Activated naive CD8-positive, alpha-beta T cell treated with anti-CD3 and anti-CD28 coated beads, Interleukin-2, amount 50 U/mL, for 24 hours (primary cell): ENCODE data around the gene SLC9A9.

Source experiments
- ATAC-seq: fragments of 150-1000 bp; cut with Tn5 transposase; one replicate; pipeline ENCODE4 v1.10.0; 2021
- DNase-seq: peaks from one replicate; pipeline ENCODE4 v3.0.0; 2021
- H3K27ac Mint-ChIP-seq: one replicate; pipeline ENCODE4 v1.8.0; 2021; ENCODE audit warnings: mild to moderate bottlenecking, mixed read lengths
- H3K27me3 Mint-ChIP-seq: one replicate; pipeline ENCODE4 v1.8.0; 2021; ENCODE audit warnings: mixed read lengths
- H3K36me3 Mint-ChIP-seq: one replicate; pipeline ENCODE4 v1.8.0; 2021; ENCODE audit warnings: low read depth, mixed read lengths
- H3K4me1 Mint-ChIP-seq: one replicate; pipeline ENCODE4 v1.8.0; 2021; ENCODE audit warnings: mixed read lengths
- H3K4me3 Mint-ChIP-seq: one replicate; pipeline ENCODE4 v1.8.0; 2021; ENCODE audit warnings: mild to moderate bottlenecking, moderate library complexity, mixed read lengths
- H3K9me3 Mint-ChIP-seq: one replicate; pipeline ENCODE4 v1.8.0; 2021; ENCODE audit warnings: mixed read lengths

SLC9A9 gene

DNA sequence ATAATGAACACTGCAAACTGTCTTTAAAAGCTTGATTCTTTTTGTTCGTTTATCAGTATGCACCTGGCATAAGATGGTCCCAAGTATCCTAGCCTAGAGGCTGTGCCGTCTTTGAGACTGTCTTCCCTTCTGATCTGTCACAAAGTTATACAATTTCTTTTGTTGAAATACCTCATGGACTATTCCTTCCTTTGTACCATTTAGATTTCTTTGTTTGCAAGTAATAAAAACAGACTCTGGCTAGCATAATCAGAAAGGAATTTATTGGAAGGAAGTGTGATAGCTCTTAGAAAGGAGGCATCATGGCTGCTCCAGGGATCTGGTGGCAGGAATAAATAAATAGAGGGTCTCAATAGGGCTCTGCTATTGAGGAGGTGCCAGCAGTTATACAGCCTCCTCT, 280.4 kb downstream of the SLC9A9 start:
- no peaks in the 10 kb centered on the region for H3K36me3 Mint-ChIP-seq
- no peaks in the 10 kb centered on the region for H3K4me1 Mint-ChIP-seq
- H3K9me3 Mint-ChIP-seq: peaks cover 4% of the 10 kb centered on the region
- H3K27ac Mint-ChIP-seq: no peak overlapping the region
- no peaks in the 10 kb centered on the region for H3K27me3 Mint-ChIP-seq
- ATAC-seq (no peak), DNase-seq (no peak)
- H3K4me3 Mint-ChIP-seq: no peak overlapping the region

DNA sequence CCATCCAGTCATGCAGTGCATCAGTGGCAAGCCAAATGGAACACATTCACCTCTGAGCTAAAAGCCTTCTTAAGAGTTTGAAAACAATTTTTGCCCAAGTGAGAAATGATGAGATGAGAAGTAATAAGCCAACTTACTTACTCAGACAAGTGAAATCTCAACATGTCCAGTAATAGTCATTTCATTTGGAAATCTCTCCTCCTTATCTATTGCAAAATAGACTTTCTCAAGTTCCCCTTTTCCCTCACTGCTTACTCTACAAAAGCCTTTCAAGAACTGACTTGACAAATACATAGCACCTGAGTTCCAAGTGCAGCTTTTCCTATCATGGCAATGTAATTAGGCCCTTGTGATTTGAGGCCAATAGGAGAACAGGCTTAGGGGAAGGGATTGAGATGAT, 282.3 kb downstream of the SLC9A9 start:
- no peak for DNase-seq
- no peak overlapping the region for H3K27ac Mint-ChIP-seq
- no peaks in the 10 kb centered on the region for H3K27me3 Mint-ChIP-seq
- peaks cover 4% of the 10 kb centered on the region for H3K9me3 Mint-ChIP-seq
- no peak for ATAC-seq
- H3K4me1 Mint-ChIP-seq: no peaks in the 10 kb centered on the region
- no peak overlapping the region for H3K4me3 Mint-ChIP-seq
- H3K36me3 Mint-ChIP-seq: no peaks in the 10 kb centered on the region

DNA sequence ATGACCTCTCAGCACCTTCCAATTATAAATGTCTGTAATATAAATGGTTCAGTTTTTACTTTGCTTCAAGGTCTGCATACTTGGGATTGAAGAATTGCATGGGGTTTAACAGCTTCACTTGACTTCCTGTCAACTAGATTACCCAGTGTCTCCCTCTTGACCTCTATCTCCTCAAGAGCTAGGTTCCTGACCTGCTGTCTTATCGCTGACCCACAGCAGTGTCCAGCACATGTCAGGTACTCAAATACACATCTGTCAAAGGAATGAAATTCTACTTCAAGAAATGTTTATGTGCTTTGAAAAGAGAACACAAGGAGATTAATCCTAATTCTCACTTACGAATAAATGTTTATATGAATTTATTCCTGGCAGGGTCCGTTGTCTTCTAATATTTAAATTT, 284.5 kb downstream of the SLC9A9 start:
- H3K27ac Mint-ChIP-seq: no peak overlapping the region
- peaks cover 10% of the 10 kb centered on the region for H3K9me3 Mint-ChIP-seq
- H3K36me3 Mint-ChIP-seq: peaks cover 2% of the 10 kb centered on the region
- H3K4me3 Mint-ChIP-seq: no peak overlapping the region
- DNase-seq (no peak), ATAC-seq (no peak)
- no peaks in the 10 kb centered on the region for H3K27me3 Mint-ChIP-seq
- H3K4me1 Mint-ChIP-seq: no peaks in the 10 kb centered on the region

DNA sequence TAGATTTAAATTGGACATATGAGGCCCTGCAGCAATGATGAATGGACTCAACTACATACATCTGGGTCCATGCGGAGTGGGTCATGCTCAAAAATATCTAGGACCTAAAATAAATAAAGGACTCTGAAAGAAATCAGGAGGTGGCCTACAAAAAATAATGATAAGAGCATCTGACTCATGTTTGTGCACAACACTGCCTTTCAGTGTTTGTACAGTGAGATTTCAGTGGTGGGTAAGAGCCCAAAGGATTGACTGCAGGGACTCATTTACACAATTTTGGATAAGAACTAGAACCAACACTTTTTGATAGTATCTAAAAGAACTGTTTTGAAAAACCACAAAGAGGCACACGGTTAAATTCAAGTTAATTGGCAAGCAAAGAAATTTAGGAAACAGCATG, 285.5 kb downstream of the SLC9A9 start:
- peaks cover 18% of the 10 kb centered on the region for H3K9me3 Mint-ChIP-seq

DNA sequence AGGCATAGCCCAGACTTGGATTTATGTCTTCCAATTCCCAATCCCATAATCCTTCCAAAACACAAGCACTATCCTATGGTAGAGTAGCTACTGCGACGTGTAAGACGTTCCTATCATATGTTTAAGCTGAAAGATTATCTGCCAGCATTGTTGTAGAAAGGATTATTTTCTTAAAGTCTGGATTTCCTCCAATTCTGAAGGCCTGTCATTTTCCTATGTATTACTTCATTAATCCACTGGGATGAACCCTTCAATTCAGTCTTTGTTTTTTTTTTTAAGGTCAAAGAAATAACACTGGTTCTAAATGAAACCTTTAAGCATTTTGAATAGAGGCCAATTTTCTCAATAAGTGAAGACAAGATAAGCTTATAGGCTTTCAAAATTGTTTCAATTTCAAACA, 289.0 kb downstream of the SLC9A9 start:
- Mint-ChIP-seq H3K27me3 (no peaks in the 10 kb centered on the region), H3K36me3 (peaks cover 19% of the 10 kb centered on the region), H3K9me3 (peaks cover 26% of the 10 kb centered on the region), H3K4me3 (no peak overlapping the region), H3K4me1 (no peaks in the 10 kb centered on the region), H3K27ac (no peak overlapping the region)
- ATAC-seq (no peak), DNase-seq (no peak)

More for the DNA sequence above, 285.5 kb downstream of the SLC9A9 start:
- no peaks in the 10 kb centered on the region for H3K27me3 Mint-ChIP-seq
- peaks cover 8% of the 10 kb centered on the region for H3K36me3 Mint-ChIP-seq
- no peak overlapping the region for H3K27ac Mint-ChIP-seq
- no peaks in the 10 kb centered on the region for H3K4me1 Mint-ChIP-seq
- no peak overlapping the region for H3K4me3 Mint-ChIP-seq
- no peak for ATAC-seq
- DNase-seq: no peak

DNA sequence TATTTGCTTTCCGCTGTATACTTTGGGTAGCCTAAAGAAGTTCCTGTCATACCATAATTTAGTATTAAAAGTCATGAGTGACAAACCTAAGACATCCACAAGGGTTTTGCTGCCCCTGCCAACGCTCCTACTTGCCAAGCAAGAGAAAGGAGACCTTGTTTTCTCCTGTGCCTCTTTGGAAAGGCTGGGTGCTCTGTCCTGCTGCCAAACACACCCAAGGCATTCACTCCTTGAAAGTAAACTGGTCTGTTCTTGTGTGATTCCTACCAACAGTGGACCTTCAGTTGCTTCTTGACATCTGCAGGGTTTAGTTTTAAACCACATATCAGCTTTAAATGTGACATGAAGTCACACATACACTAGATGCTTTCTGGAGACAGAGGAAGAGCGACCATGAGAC, 295.4 kb downstream of the SLC9A9 start:
- Mint-ChIP-seq H3K4me3 (no peak overlapping the region), H3K9me3 (peaks cover 12% of the 10 kb centered on the region), H3K4me1 (no peaks in the 10 kb centered on the region), H3K36me3 (peaks cover 21% of the 10 kb centered on the region), H3K27ac (no peak overlapping the region), H3K27me3 (no peaks in the 10 kb centered on the region)
- ATAC-seq (no peak), DNase-seq (no peak)

DNA sequence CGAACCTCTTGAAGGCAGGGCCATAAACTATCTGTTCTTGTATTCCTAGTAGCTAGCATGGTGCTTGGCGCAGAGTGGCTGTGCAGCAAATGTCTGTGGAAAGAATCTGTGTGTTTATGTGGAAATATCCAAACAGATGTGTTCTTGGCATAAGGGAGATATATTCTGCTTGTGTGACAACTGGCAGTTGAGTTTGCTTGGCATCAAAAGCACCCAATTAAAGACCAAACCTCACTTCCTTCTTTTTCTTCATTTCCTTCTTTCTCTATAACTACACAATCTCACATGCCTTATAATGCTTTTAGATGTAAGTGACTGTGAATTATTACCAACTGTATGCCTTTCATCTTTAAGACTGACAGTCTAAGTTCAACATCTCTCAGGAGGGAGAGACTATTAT, 296.5 kb downstream of the SLC9A9 start:
- Mint-ChIP-seq H3K27ac (no peak overlapping the region), H3K27me3 (no peaks in the 10 kb centered on the region), H3K4me1 (no peaks in the 10 kb centered on the region), H3K9me3 (peaks cover 4% of the 10 kb centered on the region), H3K4me3 (no peak overlapping the region), H3K36me3 (peaks cover 20% of the 10 kb centered on the region)
- ATAC-seq (no peak), DNase-seq (no peak)

DNA sequence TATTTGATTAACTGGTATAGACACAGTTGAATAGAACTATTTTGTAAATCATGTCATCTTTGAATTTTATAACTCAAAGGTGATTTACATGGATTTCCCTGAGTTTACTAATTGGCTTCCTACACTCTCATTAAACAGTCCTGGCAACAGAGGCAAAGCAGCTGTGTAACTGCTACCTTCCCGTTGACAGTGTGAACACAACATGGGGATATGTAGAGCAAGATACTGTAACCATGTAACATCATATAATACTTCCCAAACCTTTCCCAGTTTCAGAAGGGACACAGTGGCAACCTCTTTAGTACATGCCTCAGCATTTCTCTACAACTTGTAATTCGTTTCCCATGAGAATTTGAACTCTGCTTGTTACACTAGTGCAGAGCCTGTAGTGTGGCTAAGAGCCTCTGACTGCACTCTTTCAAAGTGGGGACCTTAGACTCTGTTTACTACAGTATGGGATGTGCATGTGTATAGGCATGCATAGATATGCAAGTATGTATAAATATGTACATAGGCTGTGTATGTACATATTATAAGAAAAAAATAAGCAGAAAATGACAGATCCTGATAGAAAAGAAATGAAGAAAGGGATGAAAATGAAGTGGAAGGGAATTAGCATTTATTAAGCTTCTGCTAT, 299.3 kb downstream of the SLC9A9 start:
- H3K9me3 Mint-ChIP-seq: peaks cover 12% of the 10 kb centered on the region
- DNase-seq: no peak
- no peaks in the 10 kb centered on the region for H3K27me3 Mint-ChIP-seq
- H3K4me1 Mint-ChIP-seq: no peaks in the 10 kb centered on the region
- H3K27ac Mint-ChIP-seq: no peak overlapping the region
- no peak overlapping the region for H3K4me3 Mint-ChIP-seq
- H3K36me3 Mint-ChIP-seq: peaks cover 20% of the 10 kb centered on the region
- ATAC-seq: no peak

DNA sequence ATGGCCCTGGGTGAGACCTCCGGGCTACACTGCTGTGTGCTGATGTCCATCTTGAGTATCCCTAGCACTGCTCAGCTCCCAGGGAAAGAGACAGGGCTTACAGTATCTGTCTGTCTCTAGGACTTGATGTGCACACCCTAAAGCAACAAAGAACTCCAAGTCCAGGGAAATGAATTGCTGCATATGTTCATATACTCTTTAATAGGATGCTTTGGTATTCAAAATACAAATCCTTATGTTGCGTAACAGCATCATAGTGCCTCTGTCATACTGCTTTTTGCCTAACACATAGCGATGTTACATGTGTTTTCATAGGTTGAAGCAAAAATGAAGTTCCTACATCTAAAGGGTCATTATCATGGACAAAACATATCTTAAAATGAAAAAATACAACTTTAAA, 299.9 kb downstream of the SLC9A9 start:
- no peak overlapping the region for H3K4me3 Mint-ChIP-seq
- peaks cover 20% of the 10 kb centered on the region for H3K36me3 Mint-ChIP-seq

DNA sequence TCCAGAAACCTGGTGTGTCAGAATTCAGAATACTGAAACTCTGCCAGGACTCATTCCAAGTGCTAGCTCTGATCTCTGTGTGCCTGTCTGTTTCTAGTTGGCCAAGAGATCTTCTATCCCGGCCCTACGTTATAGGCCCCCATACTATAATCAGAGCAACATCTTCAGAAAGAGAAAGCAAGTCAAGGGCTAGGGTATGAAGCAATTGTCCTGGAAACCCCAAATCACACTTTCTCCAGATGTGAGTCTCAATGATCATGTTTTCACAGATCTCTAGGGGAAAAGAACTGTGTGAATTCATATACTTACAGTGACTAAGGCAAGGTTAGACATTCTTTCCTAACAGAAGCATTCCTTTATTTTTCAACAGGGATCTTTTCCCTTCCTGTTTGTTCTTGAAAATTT, 309.7 kb downstream of the SLC9A9 start:
- Mint-ChIP-seq H3K9me3 (no peaks in the 10 kb centered on the region), H3K27ac (no peak overlapping the region), H3K27me3 (no peaks in the 10 kb centered on the region), H3K36me3 (peaks cover 4% of the 10 kb centered on the region), H3K4me1 (peaks cover 20% of the 10 kb centered on the region), H3K4me3 (no peak overlapping the region)
- ATAC-seq: no peak
- DNase-seq: no peak

More for the DNA sequence above, 299.9 kb downstream of the SLC9A9 start:
- ATAC-seq (no peak), DNase-seq (no peak)
- no peaks in the 10 kb centered on the region for H3K27me3 Mint-ChIP-seq
- no peak overlapping the region for H3K27ac Mint-ChIP-seq
- H3K4me1 Mint-ChIP-seq: no peaks in the 10 kb centered on the region
- peaks cover 12% of the 10 kb centered on the region for H3K9me3 Mint-ChIP-seq

DNA sequence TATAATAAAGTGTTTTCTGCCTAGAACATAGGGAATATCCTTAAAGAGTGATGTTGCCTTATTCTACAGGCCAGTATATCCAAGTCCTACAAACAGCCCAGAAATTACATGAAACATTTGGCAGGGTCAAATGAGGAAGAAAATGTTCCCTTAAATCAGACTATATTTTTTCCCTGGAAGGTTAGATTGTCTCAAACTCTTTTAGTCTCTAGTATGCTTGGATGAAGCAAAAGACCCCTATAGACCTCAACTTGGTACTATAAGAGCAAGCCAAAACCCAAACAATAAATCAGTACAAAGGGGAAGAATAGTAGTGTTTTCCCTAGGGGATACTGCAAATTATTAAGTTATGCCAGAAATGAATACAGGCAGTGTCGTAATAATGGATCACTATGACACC, 310.2 kb downstream of the SLC9A9 start:
- H3K4me3 Mint-ChIP-seq: no peak overlapping the region
- H3K4me1 Mint-ChIP-seq: peaks cover 22% of the 10 kb centered on the region
- no peak overlapping the region for H3K27ac Mint-ChIP-seq
- ATAC-seq (no peak), DNase-seq (no peak)
- peaks cover 4% of the 10 kb centered on the region for H3K36me3 Mint-ChIP-seq
- H3K9me3 Mint-ChIP-seq: no peaks in the 10 kb centered on the region
- H3K27me3 Mint-ChIP-seq: no peaks in the 10 kb centered on the region

DNA sequence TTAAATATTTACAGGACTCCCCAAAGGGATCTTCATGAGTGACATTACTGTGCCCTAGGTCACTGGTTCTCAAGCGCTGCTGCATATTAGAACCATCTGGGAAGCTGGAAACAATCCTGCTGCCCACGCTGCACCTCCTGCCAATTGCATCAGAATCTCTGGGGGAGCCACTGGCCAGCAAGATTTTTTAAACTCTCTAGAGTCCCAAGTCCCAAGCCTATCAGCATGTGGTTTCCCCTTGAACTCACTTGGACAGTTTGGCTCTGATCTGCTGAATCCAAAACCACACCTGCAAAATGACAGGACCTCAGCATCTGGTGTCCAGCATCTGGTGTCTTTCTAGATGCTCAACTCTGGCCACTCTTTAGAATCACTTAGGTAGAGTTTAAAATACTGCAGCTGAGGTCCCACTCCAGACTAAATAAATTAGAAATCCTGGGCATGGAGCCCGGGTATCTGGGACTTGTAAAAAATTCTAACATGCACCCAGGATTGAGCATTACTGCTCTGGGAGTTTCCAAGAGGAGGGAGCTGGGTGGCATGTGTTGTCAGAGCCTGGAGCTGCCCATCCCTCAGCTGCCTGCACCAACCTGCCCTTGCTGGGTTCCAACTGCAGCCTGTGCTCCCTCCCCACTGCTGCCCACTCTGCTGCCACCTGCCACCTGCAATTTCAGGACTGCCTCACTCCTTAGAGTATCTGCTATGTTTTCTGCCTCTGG, 311.3 kb downstream of the SLC9A9 start:
- ATAC-seq: no peak
- Mint-ChIP-seq H3K27ac (no peak overlapping the region), H3K4me3 (no peak overlapping the region), H3K36me3 (no peaks in the 10 kb centered on the region), H3K27me3 (no peaks in the 10 kb centered on the region), H3K9me3 (no peaks in the 10 kb centered on the region), H3K4me1 (peaks cover 22% of the 10 kb centered on the region)
- DNase-seq: no peak

DNA sequence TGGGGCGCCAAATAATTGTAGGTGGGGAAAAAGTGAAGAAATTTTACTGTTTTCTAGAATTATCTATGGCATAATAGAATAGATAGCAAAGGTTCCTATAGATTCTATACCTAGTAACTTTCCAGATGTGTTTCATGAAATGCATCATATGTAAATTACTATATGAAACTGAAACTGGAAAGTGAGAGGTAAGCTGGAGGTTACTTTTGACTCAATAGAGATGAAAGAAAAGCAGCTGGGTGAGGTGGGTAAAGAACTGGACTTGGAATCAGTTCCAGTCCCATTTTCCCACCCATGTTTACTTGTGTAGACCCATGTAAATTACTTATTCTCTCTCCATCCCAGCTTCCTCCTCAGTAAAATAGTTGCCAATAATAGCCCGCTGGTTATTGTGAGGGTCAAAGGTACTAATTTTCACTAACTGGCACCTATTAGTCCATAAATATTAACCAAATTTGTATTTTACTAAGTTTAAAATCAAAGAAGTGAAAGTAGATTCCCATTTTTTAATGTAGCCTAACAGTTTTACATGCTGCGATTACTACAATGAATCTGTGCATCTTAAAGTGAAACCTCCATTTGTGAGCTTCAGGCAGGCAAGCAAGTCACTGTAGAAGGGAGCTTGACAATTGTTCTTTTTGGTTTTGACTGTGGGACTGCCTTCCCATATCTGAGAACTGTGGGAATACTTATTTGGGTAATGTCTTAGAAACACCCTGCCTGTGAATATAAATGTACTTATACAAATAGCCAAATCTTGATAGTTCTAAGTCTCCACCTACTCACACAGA, 312.1 kb downstream of the SLC9A9 start:
- H3K4me1 Mint-ChIP-seq: peaks cover 22% of the 10 kb centered on the region
- peak; percentile 91 for ATAC-seq
- H3K27ac Mint-ChIP-seq: no peak overlapping the region
- no peaks in the 10 kb centered on the region for H3K36me3 Mint-ChIP-seq
- no peaks in the 10 kb centered on the region for H3K9me3 Mint-ChIP-seq
- no peak overlapping the region for H3K4me3 Mint-ChIP-seq
- no peak for DNase-seq
- H3K27me3 Mint-ChIP-seq: no peaks in the 10 kb centered on the region

DNA sequence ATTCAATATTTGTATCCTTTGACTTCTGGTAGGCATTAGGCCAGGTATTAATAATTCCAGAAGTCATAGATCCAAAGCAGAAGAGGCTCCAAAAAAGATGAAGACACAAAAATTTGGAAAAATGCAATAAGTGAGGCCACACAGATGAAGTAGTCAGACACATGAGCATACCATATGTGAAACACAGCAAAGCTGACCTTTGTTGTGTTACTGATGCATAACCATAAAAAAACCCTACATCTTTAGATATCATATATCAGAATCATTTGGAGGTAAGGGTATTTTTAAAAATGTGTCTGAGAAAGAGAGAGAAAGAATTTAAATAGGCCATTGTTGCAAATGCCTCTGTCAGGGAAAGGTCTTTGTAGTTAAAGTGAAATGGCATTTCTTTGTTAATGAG, 314.9 kb downstream of the SLC9A9 start:
- Mint-ChIP-seq H3K9me3 (no peaks in the 10 kb centered on the region), H3K27ac (no peak overlapping the region), H3K27me3 (no peaks in the 10 kb centered on the region), H3K4me1 (peaks cover 43% of the 10 kb centered on the region), H3K36me3 (no peaks in the 10 kb centered on the region), H3K4me3 (no peak overlapping the region)
- ATAC-seq: no peak
- no peak for DNase-seq

DNA sequence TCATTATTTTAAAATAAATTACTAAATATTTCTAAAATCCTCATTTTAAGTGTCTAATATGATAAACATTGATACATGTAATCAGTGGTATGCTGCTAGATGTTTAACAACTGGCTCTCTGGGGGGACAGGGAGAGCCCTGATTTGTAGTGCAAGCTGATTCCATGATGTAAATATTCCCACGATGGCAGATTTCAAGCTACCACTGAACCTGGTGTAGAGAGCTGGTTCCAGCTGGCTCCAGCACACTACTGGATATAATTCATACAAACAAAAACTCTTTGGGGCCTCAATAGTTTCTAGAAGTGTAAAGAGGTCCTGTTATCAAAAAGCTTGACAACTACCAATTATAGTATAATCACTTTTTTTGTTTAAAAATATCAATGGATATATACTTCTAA, 316.2 kb downstream of the SLC9A9 start:
- Mint-ChIP-seq H3K36me3 (no peaks in the 10 kb centered on the region), H3K4me1 (peaks cover 50% of the 10 kb centered on the region), H3K27me3 (no peaks in the 10 kb centered on the region), H3K9me3 (no peaks in the 10 kb centered on the region), H3K27ac (no peak overlapping the region), H3K4me3 (no peak overlapping the region)
- ATAC-seq (no peak), DNase-seq (no peak)
